A549 (cell line): ENCODE results near the gene FHL2. TPM values are rescaled to one million over a fixed set of nuclear protein-coding genes. Genes with fewer than 3 reads are reported as not detected.
A peak's percentile ranks its signal among the peaks of the same experiment; 100 is the strongest.

Experiments used
- ATAC-seq, 2 experiments: fragments of 200-7000 bp in 1 of 2; fragments of >200 bp in 1 of 2; cut with Nextera tagmentation in 1 of 2; cut with Tn5 transposase in 1 of 2; 3 replicates each; pipeline versions ENCODE4 v1.8.0 to v1.9.1; 2018 to 2020; ENCODE audit warnings: mild to moderate bottlenecking in 1 of 2, moderate library complexity in 1 of 2
- CTCF ChIA-PET: fragments of 300-600 bp; sonication (Branson Sonifier 250); formaldehyde crosslinking; extraction: SDS; loops from one replicate; lab custom pipeline; 2021; ENCODE audit warnings: antibody characterized with exemption, inconsistent platforms; lab: Yijun Ruan, JAX
- POLR2A ChIA-PET: fragments of 350-600 bp; formaldehyde crosslinking; extraction: SDS; loops from one replicate; lab custom pipeline; 2021; ENCODE audit warnings: antibody characterized with exemption, inconsistent platforms; lab: Yijun Ruan, JAX
- DNase-seq, 2 experiments: peaks; one replicate each; pipeline versions ENCODE4 v3.0.0 to v3.0.0-alpha.2; 2011 to 2016; ENCODE audit warnings: low read depth in 1 of 2, low spot score in 1 of 2
- FAIRE-seq: peaks from 2 replicates; lab custom pipeline; 2011; peaks lifted over from hg19 to GRCh38; lab: Jason Lieb, UNC
- H3K27ac ChIP-seq, 2 experiments: fragments of >200 bp; sonication (Bioruptor Twin); formaldehyde crosslinking; 3 replicates each; pipeline ENCODE4 v1.5.1; 2016 to 2017
- H3K4me1 ChIP-seq: fragments of >200 bp; sonication (Bioruptor Twin); formaldehyde crosslinking; 3 replicates; pipeline ENCODE4 v1.6.1; 2016
- H3K4me2 ChIP-seq: fragments of >200 bp; sonication (Bioruptor Twin); formaldehyde crosslinking; 3 replicates; pipeline ENCODE4 v1.6.1; 2016
- H3K4me3 ChIP-seq: fragments of >200 bp; sonication (Bioruptor Twin); formaldehyde crosslinking; 3 replicates; pipeline ENCODE4 v1.5.1; 2016
- H3K9me3 ChIP-seq: fragments of >200 bp; sonication (Bioruptor Twin); formaldehyde crosslinking; 3 replicates; pipeline ENCODE4 v1.6.1; 2016
- ATOH8 ChIP-seq: fragments of 250-450 bp; sonication (Bioruptor Pico); IDR thresholded peaks from 2 replicates; pipeline ENCODE4 v1.5.0; 2020; ENCODE audit warnings: low read depth, mild to moderate bottlenecking, moderate library complexity
- BHLHE40 ChIP-seq: IDR thresholded peaks from 2 replicates; pipeline ENCODE4 v1.6.1; 2012; ENCODE audit warnings: low read depth, low read length, inconsistent platforms
- CBX2 ChIP-seq: fragments of 200-600 bp; sonication (generic); IDR thresholded peaks from 2 replicates; pipeline ENCODE4 v1.6.1; 2016; ENCODE audit warnings: low read depth, mild to moderate bottlenecking, borderline replicate concordance
- CEBPB ChIP-seq, 2 experiments: fragments of >200 bp in 1 of 2; sonication (Bioruptor Twin) in 1 of 2; formaldehyde crosslinking in 1 of 2; IDR thresholded peaks; 2 replicates each; pipeline ENCODE4 v1.6.1; 2012 to 2016
- CHD4 ChIP-seq: fragments of 200-600 bp; sonication (generic); IDR thresholded peaks from 2 replicates; pipeline ENCODE4 v1.6.1; 2016; ENCODE audit warnings: antibody characterized with exemption, mild to moderate bottlenecking, borderline replicate concordance
- CTCF ChIP-seq: fragments of >200 bp; sonication (Bioruptor Twin); formaldehyde crosslinking; IDR thresholded peaks from 3 replicates; pipeline ENCODE4 v1.5.1; 2016
- EHF ChIP-seq: fragments of 250-450 bp; sonication (Bioruptor Pico); IDR thresholded peaks from 2 replicates; pipeline ENCODE4 v1.5.0; 2020; ENCODE audit warnings: mild to moderate bottlenecking
- EP300 ChIP-seq, 2 experiments: fragments of >200 bp; sonication (Bioruptor Twin); formaldehyde crosslinking; IDR thresholded peaks; 2 replicates in 1 of 2; 3 replicates in 1 of 2; pipeline ENCODE4 v1.6.1; 2016 to 2017
- ESRRA ChIP-seq: fragments of 150-350 bp; IDR thresholded peaks from 2 replicates; pipeline ENCODE4 v1.6.1; 2014; ENCODE audit warnings: mild to moderate bottlenecking, low read length, borderline replicate concordance
- HMGXB4 ChIP-seq: fragments of 250-450 bp; sonication (Bioruptor Pico); IDR thresholded peaks from 2 replicates; pipeline ENCODE4 v1.5.0; 2021; ENCODE audit warnings: mild to moderate bottlenecking, moderate library complexity, borderline replicate concordance
- HOXB13 ChIP-seq: fragments of 250-450 bp; sonication (Bioruptor Pico); IDR thresholded peaks from 2 replicates; pipeline ENCODE4 v1.5.0; 2020; ENCODE audit warnings: low read depth, mild to moderate bottlenecking, moderate library complexity
- KDM5A ChIP-seq: fragments of 200-600 bp; sonication (generic); IDR thresholded peaks from 2 replicates; pipeline ENCODE4 v1.6.1; 2016; ENCODE audit warnings: antibody characterized with exemption, mild to moderate bottlenecking
- MAX ChIP-seq: IDR thresholded peaks from 2 replicates; pipeline ENCODE4 v1.6.1; 2012
- MYC ChIP-seq: IDR thresholded peaks from 2 replicates; pipeline ENCODE4 v1.6.1; 2012; ENCODE audit warnings: mild to moderate bottlenecking, inconsistent platforms, low read length, improper control_type of control experiment, borderline replicate concordance
- RCOR1 ChIP-seq: fragments of 150-350 bp; IDR thresholded peaks from 2 replicates; pipeline ENCODE4 v1.6.1; 2014; ENCODE audit warnings: antibody characterized with exemption, low read length, low read depth
- REST ChIP-seq: fragments of 200-600 bp; sonication (generic); IDR thresholded peaks from 2 replicates; pipeline ENCODE4 v1.6.1; 2016; ENCODE audit warnings: antibody characterized with exemption, mild to moderate bottlenecking, moderate library complexity
- SREBF2 ChIP-seq: fragments of 450-650 bp; IDR thresholded peaks from 2 replicates; pipeline ENCODE4 v1.6.1; 2014; ENCODE audit warnings: mild to moderate bottlenecking, moderate library complexity
- TP53 ChIP-seq: fragments of 250-450 bp; sonication (Bioruptor Pico); IDR thresholded peaks from 2 replicates; pipeline ENCODE4 v1.5.0; 2021; ENCODE audit warnings: mild to moderate bottlenecking, moderate library complexity
- ZSCAN20 ChIP-seq: fragments of 250-450 bp; sonication (Bioruptor Pico); IDR thresholded peaks from 2 replicates; pipeline ENCODE4 v1.8.0; 2022; ENCODE audit warnings: mild to moderate bottlenecking, moderate library complexity
- WGBS: methylation state at CpG from one replicate; pipeline ENCODE4 v1.1.6; 2017; ENCODE audit errors: missing lambda C conversion rate; 5-methylcytosine and 5-hydroxymethylcytosine counted together
- polyA plus RNA-seq, 4 experiments: library from polyadenylated mRNA; depleted of rRNA in 3 of 4; stranded (reverse); fragments of >200 nt; fragmentation: RNase III in 1 of 4; extraction: RNeasy Plus Mini Kit Qiagen cat#74134 plus additional on column Dnase treatment in 1 of 4; gene quantifications; 2 replicates in 3 of 4; 3 replicates in 1 of 4; pipeline ENCODE4 v1.2.3, GENCODE V29; 2011 to 2017

FHL2 gene
- polyA plus RNA-seq, 2 of the 4 experiments (the other 2 are of a cell fraction) = 57.9 to 85.9 TPM

- FAIRE-seq = no peak
Observed at GRCh38 chr2:105403241-105403782, 4.5 kb upstream of the FHL2 start.

GRCh38 chr2:105402809-105403208 lies 4.0 kb upstream of the FHL2 start:
- no peak for FAIRE-seq
- ATAC-seq = no peak
- 0 out of 3 replicates have a peak, but pooled peaks cover 2% of the 10 kb centered on the region for H3K9me3 ChIP-seq
- POLR2A ChIA-PET = no interaction called here
- H3K4me1 ChIP-seq = peaks cover 28% of the 10 kb centered on the region
- H3K27ac ChIP-seq = peak overlapping the region; percentile 55 to 84; a peak in 5 of 6 replicates
- no peak for TF ChIP-seq REST
- no peak for TF ChIP-seq ATOH8 (CRISPR knock-in tag)
- no peak for TF ChIP-seq KDM5A
- no peak for TF ChIP-seq HOXB13 (CRISPR knock-in tag)
- TF ChIP-seq EHF = no peak
- no peak for TF ChIP-seq CEBPB (IDR thresholded peaks at IDR 0.05)
- TF ChIP-seq TP53 (CRISPR knock-in tag) = no peak
- TF ChIP-seq ZSCAN20 = no peak
- no peak for TF ChIP-seq MYC
- TF ChIP-seq CHD4 = no peak
- TF ChIP-seq, all 56 proteins: peak for 0
- CTCF ChIA-PET = interaction anchor here (1.1 to 2.1 kb wide), 6 partner anchors 9 to 461 kb away, joined by 3 to 14 read pairs (median 4); no protein-coding TSS in a partner anchor
- H3K4me3 ChIP-seq = no peak overlapping the region
- H3K4me2 ChIP-seq = peak overlapping the region; percentile 66
- DNase-seq = no peak
- 95% methylated on average over 2 of the region's 2 CpGs for WGBS

More at GRCh38 chr2:105403241-105403782, 4.5 kb upstream of the FHL2 start:
- ATAC-seq = no peak
- Histone ChIP-seq H3K4me2 (peak overlapping the region; percentile 66), H3K4me3 (no peak overlapping the region), H3K9me3 (0 out of 3 replicates have a peak, but pooled peaks cover 2% of the 10 kb centered on the region)
- 54% methylated on average over 8 of the region's 8 CpGs for WGBS
- POLR2A ChIA-PET = interaction anchor here (1.2 kb wide), 1 partner anchor 52 kb away, joined by 5 read pairs; no protein-coding TSS in a partner anchor
- TF ChIP-seq ESRRA (no peak), HMGXB4 (CRISPR knock-in tag) (no peak), MAX (no peak), ZSCAN20 (no peak), CHD4 (no peak)
- TF ChIP-seq, all 56 proteins: peak for 0
- CTCF ChIA-PET = interaction anchor here (1.1 to 2.1 kb wide), 8 partner anchors 9 to 460 kb away, joined by 3 to 14 read pairs (median 4); no protein-coding TSS in a partner anchor
- DNase-seq = no peak
- Histone ChIP-seq H3K4me1 (peaks cover 28% of the 10 kb centered on the region), H3K27ac (peak overlapping the region; percentile 55 to 84)

GRCh38 chr2:105401867-105402266 lies 3.0 kb upstream of the FHL2 start:
- H3K4me2 ChIP-seq = no peak overlapping the region
- 0 out of 3 replicates have a peak, but pooled peaks cover 2% of the 10 kb centered on the region for H3K9me3 ChIP-seq
- peaks cover 33% of the 10 kb centered on the region for H3K4me1 ChIP-seq
- no peak overlapping the region for H3K4me3 ChIP-seq
- ATAC-seq = no peak
- FAIRE-seq = no peak
- no peak overlapping the region for H3K27ac ChIP-seq
- POLR2A ChIA-PET = no interaction called here
- 90% methylated on average over 7 of the region's 7 CpGs for WGBS
- CTCF ChIA-PET = no interaction called here
- DNase-seq = no peak
- TF ChIP-seq RCOR1 (no peak), REST (no peak), CTCF (no peak), BHLHE40 (no peak), SREBF2 (no peak), EP300 (IDR thresholded peaks at IDR 0.05) (no peak), CBX2 (no peak)
